T-helper 2 cell (primary cell): ENCODE data around the gene YKT6.
"Not testable (repeated sequence)": the region's sequence is repeated elsewhere in the genome, so short reads cannot be mapped to it uniquely, and the experiment has no call there.

Source experiments
- DNase-seq, 5 experiments: peaks; one replicate each; pipeline versions ENCODE4 v3.0.0 to v3.0.0-alpha.2; 2012 to 2022

YKT6 gene

DNA sequence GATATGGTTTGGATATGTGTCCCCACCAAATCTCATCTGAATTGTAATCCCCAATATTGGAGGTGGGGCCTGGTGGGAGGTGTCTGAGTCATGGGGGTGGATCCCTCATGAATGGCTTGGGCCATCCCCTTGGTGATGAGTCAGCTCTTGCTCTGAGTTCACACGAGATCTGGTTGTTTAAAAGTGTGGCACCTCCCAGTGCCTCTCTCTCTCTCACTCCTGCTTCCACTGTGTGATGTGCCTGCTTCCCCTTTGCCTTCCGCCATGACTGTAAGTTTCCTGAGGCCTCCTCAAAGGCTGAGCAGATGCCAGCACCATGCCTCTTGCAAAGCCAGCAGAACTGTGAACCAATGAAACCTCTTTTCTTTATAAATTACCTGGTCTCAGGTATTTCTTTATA is 6.7 kb upstream of the YKT6 start:
- DNase-seq = peak in 2 of 5 experiments; percentile 10 to 12

DNA sequence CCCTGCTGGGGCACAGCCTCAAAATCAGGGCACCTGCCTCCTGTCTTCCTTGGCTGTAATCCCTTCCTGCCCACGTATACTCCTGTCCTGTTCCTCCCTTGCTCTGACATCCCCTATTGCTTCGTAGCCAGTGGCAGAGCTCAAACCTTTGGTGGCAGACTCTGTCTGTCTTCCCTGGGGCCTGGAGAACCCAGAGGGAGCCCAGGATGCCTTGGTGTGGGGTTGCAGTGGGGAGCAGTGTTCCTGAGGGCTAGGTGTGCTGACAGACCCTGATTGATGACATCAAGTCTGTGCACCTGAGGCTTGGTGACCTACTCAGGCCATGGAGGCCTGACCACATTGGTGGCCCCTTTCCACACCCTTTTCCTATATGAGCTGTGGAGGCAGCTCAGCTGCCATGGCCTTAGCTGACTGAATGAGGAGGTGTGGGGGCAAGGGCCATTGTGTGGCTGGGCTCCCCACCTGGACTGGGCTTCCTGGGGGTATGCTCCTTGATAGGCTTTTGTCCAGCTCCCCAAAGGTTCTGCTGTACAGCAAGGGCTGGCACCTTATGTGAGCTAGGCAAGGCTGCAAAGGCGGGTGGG is 6.1 kb upstream of the YKT6 start:
- no peak for DNase-seq

DNA sequence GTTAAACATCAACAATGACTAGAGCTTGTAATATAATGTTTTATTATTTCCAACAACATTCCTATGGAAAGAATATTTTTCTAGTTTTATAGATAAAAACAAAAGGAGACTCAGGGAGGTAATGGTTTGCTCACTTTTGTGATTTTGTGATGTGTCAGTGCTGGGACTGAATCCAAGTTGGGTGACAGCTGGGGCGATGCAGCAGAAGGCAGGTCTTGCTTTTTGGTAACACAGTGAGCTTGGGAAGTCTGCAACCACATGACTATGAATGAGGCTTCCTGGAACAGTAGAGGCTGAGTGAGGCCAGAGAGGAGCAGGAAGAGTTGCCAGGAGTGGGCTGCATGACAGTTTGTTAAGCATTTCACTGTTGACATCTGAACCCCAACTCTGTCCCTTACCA is 4.9 kb upstream of the YKT6 start:
- DNase-seq = no peak

DNA sequence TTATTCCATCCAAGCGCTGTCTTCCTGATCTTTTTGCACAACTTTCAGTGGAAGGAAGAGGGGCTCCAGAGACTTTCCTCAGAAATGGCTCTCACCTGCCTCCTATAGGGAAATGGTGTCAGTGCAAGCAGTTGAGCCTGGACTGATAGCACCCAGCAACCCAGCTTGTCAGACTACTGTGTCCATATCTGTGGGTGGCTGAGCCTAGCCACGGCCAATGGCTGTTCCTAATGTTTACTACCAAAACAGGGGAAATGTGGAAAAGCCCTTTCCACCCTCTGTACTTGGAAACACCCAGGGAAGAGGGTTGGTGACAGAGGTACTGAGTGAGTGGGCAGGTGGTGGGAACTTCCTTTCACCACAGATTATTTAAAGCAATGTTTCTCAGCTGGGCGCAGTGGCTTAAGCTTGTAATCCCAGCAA is 4.3 kb upstream of the YKT6 start:
- peak in 1 of 5 experiments; percentile 33 for DNase-seq

DNA sequence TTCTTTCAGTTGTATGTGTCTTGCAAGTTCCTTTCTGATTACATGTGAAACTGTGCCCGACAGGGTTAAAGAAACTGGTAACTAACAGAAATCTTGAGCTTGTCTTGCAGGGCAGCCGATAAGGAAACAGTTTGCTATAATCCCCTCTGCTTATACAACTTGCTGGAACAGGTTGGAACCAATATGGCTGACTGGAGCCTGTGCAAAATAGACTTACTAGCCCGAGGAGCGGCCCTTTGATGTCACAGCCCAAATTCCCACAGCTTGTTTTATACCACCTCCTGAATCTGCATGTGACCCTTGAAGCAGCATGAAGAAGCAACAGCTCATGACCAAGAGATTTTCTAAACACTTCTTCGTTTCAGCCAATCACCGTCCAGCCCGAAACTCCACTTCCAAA is 3.3 kb upstream of the YKT6 start:
- DNase-seq = no peak

DNA sequence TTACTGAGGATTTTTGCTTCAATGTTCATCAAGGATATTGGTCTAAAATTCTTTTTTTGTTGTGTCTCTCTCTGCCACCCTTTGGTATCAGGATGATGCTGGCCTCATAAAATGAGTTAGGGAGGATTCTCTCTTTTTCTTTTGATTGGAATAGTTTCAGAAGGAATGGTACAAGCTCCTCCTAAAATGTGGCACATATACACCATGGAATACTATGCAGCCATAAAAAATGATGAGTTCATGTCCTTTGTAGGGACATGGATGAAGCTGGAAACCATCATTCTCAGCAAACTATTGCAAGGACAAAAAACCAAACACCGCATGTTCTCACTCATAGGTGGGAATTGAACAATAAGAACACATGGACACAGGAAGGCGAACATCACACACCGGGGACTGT is 615 bp upstream of the YKT6 start:
- not testable (repeated sequence) for DNase-seq

DNA sequence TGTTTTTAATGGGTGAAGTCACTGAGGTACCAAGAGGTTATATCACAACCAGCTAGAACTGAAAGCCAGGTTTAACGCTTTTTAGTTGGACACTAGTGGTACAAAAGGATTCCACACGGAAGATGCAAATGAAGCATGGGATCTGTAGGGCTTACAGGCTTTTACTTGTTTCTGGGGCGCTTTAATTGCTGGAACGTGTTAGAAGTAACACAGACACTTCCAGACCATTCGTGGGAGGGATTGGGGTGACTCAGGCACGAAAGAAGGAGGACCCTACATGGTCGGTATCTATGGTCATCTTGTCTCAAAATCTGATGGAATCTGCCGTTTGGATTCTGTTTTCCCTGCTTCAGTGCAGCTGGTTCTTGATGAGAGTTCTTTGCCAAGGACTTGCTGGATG is 1.0 kb downstream of the YKT6 start:
- DNase-seq = no peak

DNA sequence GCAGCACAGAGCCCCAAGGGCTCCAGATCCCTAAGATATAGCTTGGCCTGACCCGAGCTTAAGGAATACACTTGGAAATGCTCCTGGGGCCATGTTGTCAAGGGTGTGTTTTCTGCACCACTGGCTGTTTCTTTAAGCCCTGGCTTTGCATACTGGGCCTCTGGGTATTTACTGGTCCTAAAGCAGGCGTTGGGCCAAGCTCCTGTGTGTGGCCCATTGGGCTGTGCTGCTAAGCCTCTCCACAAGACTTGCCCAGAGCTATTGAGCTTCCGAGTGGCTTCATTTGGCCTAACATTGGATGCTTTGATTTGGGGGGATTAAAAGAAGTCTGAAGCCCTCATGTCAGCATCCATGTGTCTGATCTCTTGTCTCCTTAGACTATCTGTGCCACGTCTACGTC is 5.2 kb downstream of the YKT6 start:
- DNase-seq = no peak

DNA sequence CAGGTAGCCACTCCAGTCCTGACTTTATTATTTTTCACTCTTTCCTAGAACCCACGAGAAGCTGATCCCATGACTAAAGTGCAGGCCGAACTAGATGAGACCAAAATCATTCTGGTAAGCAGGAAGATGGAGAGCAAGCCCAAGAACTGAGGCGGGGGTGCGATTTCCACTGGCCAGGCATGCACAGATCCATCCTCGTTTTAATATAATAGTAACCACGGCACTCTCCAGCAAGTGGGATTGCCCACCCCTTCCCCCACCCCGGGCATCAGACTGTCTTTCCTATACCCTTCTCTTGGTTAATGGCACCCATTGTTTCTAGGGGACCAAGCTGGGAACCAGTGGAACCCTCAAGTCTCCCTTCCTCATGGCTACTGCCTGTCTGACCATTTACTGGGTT is 7.3 kb downstream of the YKT6 start:
- no peak for DNase-seq

DNA sequence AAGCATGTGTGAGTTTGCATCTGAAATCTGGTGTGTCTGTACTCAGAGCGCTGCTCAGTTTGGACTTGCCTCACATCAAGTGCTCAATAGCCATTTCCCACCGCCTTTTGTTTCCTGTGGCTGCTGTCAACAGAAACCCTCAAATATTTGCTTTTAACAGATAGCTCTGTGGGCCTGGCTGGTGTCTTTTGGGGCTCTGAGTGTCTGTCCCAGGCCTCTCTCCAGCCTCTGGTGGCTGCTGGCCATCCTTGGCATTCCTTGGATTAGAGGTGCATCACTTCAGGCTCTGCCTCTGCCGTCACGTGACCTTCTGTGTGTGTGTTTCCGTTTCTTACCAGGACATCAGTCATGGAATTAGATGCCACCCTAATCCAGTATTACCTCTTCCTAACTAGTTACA is 9.3 kb downstream of the YKT6 start:
- DNase-seq = no peak

DNA sequence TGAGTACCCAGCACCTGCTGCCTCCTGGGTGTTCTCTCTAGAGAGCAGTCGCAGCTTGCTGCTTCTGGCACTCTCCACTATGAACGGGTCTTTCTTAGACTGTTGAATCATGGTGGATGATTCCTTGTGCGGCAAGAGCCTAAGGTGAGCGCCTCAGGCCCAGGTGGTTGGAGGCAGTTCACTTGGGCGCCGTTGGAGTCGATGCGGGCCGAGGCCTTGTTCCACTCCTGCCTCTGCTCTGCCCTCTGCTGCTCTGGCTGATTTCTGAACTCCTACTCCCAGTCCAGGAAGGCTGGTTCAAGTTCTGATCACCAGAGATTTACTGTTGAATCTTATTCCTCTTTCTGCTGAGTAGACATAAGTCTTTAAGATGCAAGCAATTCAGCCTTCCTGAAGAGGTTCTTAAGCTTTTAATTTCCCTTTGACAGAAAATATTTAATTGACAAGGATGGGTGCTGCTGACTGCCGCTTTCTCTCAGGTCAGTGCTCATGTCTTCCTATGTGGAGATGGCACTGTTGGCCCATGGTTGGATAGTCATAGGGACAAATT is 10.4 kb downstream of the YKT6 start:
- no peak for DNase-seq

DNA sequence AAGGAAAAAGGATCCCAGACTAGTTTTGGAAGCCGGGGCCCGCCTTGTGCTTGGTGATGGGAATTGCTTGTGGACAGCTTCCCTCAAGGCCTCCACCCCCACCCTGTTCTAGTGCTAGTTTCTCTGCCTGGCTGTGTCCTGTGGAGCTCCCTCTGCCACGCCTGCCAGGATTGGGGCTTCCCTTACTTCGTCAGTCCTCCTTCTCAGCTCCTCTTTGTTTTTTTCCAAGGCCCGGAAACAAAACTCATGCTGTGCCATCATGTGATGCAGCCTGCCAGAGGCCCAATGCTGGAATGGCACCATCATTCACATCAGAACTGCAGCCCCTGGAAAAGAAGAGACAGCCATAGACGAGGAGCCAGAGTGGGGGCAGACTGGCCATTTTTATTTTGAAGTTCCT is 11.2 kb downstream of the YKT6 start:
- no peak for DNase-seq

DNA sequence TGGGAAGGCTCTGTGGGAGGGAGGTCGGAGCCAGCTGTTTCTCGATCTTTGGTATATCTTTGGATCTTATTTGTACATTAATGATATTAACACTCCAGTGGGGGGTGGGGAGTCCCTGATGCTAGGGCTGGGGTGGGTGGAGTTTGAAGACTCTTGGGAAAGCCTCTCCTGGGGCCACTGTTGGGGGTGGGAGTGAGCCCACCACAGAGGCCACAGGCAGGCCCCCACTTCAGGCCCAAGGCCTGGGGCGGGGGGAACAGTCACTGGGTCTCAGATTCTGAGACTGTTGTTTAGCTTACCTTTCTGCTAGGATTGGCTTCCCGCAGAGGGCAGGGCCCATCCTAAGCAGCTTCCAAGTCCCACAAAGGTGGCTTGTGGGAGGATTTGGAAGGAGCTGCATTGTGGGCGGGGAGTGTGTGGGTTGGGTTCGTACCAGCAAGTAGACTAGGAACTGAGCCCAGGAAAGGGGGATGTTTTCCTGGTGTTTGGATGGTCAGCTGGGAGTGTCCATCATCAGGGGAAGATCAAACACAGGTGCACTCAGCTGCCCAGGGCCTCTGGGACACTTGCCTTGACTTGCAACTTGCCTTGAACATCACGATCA is 11.9 kb downstream of the YKT6 start:
- no peak for DNase-seq

DNA sequence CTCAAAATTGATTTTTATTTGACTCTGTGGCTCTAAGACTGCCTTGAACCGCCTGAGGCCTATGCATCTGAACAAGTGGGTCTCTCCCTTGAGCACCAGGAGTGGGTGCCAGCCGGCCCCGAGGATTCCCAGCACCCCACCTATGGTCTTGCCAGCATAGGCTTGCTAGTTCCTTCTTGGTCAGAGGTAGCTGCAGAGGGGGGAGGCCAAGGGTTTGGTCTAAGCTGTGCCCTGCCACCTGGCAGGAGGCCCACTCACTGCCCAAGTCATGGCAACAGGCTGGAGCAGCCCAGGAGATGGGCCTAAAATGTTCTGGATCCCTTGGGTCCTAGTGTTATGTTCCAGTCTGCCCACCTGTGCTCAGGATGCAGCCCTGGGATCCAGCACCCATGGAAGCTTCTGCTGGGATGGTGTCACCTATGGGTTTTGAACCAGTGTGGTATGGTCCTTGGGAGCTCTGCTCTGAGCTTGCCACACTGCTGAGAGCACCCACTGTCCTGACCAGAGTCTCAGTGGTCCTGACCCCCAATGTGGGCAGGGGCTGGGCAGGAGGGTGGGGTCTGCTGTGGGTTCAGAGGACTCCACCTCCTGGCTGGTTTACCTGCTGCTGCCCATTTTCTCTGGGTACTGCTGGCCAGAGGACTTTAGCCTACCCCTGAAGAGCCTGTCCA is 12.6 kb downstream of the YKT6 start:
- DNase-seq = no peak

DNA sequence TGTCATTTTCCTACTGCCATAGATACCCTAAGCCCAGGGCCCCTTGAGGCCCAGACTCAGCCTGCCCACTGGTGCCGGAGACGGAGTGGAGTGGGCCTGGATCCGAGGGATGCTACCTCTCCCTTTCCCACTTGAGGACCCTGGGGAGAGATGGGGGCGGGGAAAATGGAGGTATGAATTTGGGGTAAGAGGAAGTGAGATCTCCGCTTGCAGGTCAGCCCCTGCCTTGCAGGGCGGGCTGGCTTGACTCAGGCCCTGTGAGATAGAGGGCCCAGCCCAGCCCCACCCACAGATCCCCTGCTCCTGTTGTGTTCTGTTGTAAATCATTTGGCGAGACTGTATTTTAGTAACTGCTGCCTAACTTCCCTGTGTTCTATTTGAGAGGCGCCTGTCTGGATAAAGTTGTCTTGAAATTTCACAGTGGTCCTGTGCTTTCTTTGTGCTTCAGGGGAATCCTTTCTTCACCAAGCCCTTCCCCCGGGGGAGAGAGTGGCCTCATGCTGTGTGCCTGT is 13.2 kb downstream of the YKT6 start:
- DNase-seq = no peak

DNA sequence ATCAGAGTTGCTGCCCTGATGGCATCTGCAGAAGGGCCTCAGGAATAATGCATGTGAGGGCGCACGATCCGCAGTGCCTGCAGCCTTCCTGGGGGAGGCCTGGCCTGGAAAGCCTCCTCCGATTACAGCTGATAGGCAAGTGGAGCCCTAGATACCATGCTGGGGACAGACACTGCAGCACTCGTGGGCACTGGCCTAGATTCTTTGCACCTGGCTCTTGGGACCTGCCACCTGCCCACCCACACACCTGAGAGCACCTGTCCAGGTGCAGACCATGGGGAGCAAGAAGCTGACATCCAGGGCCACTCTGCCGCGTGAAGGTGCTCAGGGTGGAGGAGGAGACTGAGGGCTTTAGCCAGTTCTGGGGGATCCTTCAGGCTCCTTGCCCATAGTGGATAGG is 14.8 kb downstream of the YKT6 start:
- no peak for DNase-seq

DNA sequence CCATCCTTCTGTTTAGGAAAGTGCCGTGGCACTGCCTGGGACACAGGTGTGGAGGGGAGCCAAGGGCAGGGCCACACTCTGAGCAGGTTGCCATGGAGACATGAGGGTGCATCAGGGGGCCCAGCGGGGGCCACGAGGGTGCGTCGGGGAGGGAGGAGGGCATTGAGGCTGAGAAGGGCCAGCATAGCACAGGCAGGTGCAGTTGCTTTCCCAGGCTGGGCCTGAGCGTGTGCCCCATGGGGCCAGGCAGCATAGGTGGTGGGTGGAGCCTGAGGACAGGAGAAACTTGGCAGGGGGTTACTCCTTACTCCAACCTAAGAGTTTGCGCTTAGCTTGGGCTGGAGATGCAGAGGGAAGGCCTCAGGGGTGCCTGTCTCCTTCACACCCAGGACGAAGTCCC is 15.2 kb downstream of the YKT6 start:
- DNase-seq = no peak

DNA sequence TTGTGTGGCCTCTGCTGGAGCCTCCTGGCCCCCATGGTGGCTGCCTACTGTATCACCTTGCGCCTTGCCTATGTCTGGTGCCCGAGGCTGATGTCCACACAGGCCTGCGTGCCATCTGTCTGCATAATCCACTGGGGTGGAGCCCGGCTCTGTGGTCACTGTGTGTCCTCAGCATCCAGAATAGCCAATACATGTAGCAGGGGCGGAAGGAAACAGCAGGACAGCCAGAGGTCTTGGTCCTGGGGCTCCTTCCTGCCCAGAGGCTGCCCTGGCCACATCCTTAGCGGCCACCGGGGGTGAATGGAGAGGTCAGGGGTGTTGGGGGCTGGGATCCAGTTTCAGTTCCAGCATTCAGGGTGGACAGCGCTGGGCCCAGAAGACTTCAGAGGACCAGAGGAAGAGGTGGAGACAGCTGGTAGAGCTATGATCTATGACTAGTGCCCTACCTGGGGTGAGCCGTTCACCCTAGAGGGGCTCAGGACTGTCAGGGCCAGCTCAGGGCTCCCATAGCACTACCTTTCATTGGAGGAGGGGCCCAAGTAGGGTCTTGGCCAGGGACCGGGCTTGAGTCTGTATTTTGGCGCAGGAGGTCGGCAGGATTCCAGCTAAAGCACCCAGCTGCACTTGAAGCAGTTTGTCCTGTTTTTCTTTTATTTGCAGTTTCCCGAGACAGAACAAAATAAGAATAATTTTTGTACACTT is 15.9 kb downstream of the YKT6 start:
- no peak for DNase-seq

DNA sequence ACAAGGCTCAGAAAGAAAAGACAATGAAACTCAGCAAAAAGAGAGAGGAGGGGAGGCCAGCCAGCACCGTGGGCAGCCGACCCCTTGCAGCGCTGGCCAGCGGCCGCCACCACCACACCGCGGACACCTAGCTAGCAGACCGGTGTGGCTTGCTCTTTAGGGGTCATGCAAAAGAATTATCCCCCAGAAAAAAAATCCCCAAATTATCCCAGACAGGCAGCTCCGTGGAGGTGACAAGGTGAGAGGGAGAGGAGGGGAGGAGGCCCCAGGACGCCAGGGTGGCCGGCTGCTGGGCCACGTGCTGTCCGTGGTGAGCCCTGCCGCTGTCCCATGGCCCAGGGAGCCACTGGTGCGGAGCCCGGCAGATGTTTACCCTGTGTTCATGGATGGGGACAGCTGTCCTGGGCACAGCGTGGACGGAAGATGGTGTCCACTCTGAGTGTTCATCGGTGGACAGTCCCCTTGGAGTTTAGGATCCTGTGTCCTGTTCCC is 16.5 kb downstream of the YKT6 start:
- no peak for DNase-seq

DNA sequence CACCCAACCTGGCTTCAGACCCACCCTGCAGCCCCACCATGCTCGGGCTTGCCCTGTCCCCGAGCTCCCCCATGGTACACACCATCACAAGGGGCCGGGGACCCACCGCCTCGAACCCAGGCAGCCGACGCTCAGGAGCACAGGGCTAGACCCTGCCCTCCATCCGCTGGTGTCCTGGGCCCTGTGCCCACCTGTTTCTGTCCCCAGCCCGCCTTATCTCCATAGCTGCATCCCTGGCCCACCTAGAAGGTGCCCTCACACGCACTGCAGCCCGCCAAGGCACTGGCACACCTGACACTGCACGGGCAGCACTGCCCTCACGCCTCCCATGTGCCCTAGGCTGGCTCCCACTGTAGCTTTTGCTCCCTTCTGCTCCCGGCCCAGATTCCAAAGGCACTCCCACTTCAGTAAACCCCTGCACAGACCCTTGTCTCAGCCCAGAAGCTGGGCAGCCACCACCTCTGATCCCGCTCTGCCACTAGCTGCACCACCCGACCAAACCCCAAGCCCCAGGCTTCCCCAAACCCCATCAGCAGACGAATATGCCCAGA is 17.1 kb downstream of the YKT6 start:
- DNase-seq = no peak

DNA sequence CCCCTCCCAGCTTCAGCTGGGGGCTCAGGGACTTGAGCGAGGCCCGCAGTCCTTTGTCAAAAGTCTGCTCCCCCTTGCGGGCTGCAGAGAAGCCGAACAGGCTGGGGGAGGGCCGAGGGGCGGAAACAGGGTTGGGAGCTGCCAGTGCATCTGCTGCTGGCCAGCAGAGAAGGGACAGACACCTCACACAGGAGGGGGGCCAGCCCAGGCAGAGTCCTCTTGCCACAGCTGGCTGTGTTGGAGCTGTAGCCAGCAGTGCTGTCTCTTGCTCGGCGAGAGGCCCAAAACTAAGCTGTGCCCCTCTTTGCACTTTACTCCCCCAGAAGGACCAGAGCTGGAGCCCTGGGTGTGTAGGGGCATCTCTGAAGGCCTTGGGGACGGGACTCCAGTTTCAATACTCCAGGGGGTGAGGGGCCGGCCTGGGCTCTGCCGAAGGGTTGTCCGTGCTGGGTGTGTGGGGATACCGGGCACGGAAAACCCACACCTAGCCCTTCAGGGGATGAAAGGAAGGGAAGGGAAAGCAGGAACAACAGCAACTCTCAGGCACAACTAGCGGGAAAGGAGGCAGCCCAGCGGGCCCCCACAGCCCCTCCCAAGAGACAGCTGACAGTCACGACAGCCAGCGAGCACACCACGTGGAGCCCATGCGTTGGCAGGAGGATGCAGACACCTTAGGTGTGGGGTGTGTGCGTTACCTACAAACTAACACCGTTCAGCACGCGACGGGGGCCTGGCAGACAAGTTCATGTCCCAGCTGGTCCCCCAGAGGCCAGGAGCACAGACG is 17.8 kb downstream of the YKT6 start:
- no peak for DNase-seq
